Fibroblast of villous mesenchyme (primary cell): ENCODE data around the gene IL18BP. TPM values are rescaled to one million over a fixed set of nuclear protein-coding genes. Genes with fewer than 3 reads are reported as not detected.

ENCODE experiments used
- DNase-seq: peaks from one replicate; pipeline ENCODE4 v3.0.0-alpha.2; 2010; ENCODE audit warnings: low read depth
- H3K4me3 ChIP-seq: 2 replicates; pipeline ENCODE4 v1.5.1; 2011; ENCODE audit warnings: low read depth, mild to moderate bottlenecking, low read length
- total RNA-seq: library from RNA; depleted of rRNA; stranded (reverse); fragments of >200 nt; gene quantifications from 2 replicates; pipeline ENCODE4 v1.2.3, GENCODE V29; 2012
- TF ChIP-seq, protein P1 (sequence below): IDR thresholded peaks from 2 replicates; pipeline ENCODE4 v1.5.1; 2012; ENCODE audit warnings: low read depth, mild to moderate bottlenecking, low read length; ENCODE audit not compliant: insufficient read depth

Gene IL18BP
- total RNA-seq, 1 donor = 2.6 TPM

DNA sequence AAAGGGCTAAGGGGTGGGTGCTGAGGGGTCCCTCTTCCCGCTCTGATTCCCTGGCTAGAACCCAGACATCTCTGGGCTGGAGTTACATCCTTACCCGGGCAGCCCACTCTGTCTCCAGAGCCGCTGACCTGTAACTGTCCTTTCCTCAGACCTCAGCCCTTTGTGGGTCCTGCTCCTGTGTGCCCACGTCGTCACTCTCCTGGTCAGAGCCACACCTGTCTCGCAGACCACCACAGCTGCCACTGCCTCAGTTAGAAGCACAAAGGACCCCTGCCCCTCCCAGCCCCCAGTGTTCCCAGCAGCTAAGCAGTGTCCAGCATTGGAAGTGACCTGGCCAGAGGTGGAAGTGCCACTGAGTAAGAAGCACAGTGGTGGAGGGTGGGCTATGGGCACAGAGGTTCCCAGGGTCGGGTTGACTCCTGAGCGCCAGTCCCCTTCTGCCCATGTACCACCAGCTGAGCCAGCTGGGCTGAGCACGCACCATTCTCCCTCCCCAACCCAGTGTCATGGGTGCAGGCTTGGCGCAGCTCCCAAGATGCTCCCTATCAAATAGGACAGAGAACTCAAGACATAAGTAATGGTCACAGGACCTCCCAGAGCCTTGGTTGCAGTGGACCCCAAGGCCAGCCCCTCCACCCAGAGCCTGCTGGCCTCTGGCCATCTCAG lies 1.6 kb downstream of the IL18BP start:
- DNase-seq = no peak
- TF ChIP-seq, protein P1, sequence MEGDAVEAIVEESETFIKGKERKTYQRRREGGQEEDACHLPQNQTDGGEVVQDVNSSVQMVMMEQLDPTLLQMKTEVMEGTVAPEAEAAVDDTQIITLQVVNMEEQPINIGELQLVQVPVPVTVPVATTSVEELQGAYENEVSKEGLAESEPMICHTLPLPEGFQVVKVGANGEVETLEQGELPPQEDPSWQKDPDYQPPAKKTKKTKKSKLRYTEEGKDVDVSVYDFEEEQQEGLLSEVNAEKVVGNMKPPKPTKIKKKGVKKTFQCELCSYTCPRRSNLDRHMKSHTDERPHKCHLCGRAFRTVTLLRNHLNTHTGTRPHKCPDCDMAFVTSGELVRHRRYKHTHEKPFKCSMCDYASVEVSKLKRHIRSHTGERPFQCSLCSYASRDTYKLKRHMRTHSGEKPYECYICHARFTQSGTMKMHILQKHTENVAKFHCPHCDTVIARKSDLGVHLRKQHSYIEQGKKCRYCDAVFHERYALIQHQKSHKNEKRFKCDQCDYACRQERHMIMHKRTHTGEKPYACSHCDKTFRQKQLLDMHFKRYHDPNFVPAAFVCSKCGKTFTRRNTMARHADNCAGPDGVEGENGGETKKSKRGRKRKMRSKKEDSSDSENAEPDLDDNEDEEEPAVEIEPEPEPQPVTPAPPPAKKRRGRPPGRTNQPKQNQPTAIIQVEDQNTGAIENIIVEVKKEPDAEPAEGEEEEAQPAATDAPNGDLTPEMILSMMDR = no peak
- no peak overlapping the region for H3K4me3 ChIP-seq

DNA sequence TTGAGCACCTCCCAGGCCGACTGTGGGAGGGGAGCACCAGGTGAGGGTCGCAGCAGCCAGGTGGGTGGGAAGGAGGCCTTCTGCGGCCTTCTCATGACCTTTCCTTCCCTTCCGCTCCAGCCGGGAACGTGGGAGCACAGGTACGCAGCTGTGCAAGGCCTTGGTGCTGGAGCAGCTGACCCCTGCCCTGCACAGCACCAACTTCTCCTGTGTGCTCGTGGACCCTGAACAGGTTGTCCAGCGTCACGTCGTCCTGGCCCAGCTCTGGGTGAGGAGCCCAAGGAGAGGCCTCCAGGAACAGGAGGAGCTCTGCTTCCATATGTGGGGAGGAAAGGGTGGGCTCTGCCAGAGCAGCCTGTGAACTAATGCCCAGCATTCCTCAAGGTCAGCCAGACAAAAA lies 2.6 kb downstream of the IL18BP start:
- TF ChIP-seq, protein P1 = no peak
- no peak overlapping the region for H3K4me3 ChIP-seq
- DNase-seq = no peak

DNA sequence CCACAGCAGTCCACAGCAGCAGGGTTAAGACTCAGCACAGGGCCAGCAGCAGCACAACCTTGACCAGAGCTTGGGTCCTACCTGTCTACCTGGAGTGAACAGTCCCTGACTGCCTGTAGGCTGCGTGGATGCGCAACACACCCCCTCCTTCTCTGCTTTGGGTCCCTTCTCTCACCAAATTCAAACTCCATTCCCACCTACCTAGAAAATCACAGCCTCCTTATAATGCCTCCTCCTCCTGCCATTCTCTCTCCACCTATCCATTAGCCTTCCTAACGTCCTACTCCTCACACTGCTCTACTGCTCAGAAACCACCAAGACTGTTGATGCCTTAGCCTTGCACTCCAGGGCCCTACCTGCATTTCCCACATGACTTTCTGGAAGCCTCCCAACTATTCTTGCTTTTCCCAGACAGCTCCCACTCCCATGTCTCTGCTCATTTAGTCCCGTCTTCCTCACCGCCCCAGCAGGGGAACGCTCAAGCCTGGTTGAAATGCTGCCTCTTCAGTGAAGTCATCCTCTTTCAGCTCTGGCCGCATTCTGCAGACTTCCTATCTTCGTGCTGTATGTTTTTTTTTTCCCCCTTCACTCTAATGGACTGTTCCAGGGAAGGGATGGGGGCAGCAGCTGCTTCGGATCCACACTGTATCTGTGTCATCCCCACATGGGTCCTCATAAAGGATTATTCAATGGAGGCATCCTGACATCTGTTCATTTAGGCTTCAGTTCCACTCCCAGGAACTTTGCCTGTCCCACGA lies 3.3 kb downstream of the IL18BP start:
- TF ChIP-seq, protein P1 = no peak
- no peak for DNase-seq
- H3K4me3 ChIP-seq = no peak overlapping the region

DNA sequence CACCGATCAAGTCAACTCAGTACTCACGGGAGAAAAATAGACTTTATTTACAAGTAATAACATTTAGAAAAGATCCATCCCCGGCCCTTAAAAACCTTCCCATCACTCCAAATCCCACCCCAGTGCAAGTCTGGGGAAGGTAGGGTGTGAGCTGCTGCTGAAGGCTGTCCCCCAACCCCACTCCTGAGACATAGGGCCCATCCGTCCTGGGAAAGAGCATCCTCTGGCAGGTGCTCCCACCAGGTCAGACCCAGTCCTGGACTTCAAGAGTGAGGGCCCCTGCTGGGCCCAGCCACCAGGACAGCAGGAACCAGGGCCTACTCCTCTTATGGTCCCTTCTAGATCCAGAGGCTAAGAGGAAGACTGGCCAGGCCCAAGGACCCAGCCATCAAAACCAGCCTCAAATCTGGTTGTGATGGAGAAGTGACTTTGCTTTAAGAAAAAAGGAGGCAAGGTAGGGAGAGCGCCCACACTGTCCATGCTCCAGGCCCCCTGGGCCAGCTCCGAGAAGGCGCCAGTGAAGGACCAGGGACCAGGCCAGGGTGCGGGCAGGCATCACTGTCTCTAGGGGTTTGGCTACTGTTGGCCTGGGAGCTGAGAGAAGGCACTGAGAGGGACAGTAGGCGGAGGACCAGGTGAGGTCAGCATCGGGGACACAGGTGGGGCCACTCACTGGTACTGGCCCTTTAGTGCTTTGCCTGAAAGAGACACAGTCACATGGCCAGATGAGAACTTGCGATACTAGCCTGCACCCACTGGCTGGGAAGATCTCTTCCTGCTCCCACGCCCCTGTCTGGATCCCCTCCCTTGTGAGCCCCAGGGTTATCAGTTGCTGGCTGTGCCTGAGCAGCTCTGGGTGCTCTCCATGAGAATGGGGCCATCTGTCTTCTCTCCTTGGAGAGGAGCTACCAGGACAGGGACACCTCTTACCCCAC lies 4.4 kb downstream of the IL18BP start:
- peak; percentile 28 for DNase-seq
- H3K4me3 ChIP-seq = no peak overlapping the region
- TF ChIP-seq, protein P1 = no peak

DNA sequence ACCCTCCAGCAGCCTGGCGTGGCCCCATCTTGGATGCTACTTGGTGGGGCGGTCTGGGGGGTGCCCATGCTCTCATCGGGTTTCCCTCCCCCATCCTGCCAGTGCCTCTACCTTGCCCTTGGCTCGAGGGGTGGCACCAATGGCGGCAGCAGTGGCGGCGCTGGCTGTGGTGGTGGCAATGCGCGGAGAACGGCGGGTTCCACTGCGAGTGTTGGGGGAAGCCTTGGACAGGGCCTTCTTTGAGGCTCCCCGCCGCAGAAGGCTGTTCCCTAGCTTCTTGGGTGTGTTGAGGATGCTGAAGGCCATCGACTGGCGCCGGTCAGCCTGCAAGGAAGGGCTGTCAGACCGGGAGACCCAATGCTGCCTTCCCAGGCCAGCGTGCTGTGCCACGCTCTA lies 5.1 kb downstream of the IL18BP start:
- no peak overlapping the region for H3K4me3 ChIP-seq
- no peak for DNase-seq
- TF ChIP-seq, protein P1 = no peak

DNA sequence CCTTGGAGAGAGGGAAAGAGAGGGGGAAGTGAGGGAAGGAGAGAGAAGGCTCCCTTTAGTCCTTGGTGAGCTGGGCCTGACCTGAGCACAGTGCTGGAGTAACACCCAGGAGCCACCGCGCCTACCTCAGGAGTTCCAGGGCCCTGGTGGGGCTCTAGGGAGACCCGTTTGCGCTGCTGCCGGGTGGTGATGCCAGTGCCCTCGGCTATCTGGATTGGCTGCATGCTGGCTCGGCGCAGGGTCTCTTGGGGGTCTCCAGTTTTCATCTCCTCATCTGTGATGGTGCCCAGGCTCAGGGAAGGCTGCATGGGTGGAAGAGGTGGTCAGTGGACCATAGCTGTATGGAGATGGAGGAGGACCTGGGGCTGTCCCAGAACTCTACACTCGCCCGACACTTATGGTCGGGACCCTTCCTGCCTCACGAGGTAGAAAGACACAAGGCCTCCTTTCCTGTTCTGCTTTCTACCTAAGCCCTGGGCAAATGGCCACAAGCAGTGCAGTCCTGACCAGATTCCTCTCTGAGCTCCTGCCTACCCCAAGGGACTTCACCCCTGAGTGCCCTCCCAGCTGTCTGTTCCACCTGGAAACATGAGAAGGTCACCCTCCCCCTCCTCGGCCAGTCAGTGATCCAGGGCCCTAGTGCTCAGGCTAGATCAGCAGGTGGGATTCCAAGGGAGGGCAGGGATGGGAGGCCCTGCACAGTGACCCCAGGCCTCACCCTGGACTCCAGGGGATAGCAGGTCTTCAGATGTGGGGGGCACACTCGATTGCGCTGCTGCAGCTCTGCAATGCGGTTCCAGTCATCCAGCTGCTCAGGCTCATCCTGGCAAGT lies 6.0 kb downstream of the IL18BP start:
- no peak overlapping the region for H3K4me3 ChIP-seq
- TF ChIP-seq, protein P1 = no peak
- no peak for DNase-seq
